ENCODE data around the gene ADM5. TPM values are rescaled to one million over a fixed set of nuclear protein-coding genes. Genes with fewer than 3 reads are reported as not detected.

The ADM5 gene
- polyA plus RNA-seq, 3 donors = 1.2 TPM; not detected in 2

GRCh38 chr19:49696865-49697264, 7.5 kb downstream of the ADM5 start:
- Histone ChIP-seq H3K4me3 (replicated peaks in 1 of 3; ENCODE audit: low read depth in 2 of 3, low read length in 3 of 3) (no peak overlapping the region), H3K9me3 (replicated peaks in 1 of 2; ENCODE audit: control insufficient read depth in 1 of 2, insufficient read depth in 1 of 2, low read length in 2 of 2) (no peaks in the 10 kb centered on the region), H3K36me3 (replicated peaks in 1 of 2; ENCODE audit: control insufficient read depth in 1 of 2, insufficient read depth in 2 of 2, low read length in 2 of 2) (no peaks in the 10 kb centered on the region), H3K4me1 (ENCODE audit: control insufficient read depth in 1 of 2, insufficient read depth in 2 of 2, low read length in 2 of 2) (no peaks in the 10 kb centered on the region), H2AFZ (ENCODE audit: insufficient read depth, low read depth, low read length, poor library complexity, severe bottlenecking) (no peak overlapping the region), H4K20me1 (ENCODE audit: insufficient read depth, low read length) (no peaks in the 10 kb centered on the region), H3K79me2 (ENCODE audit: insufficient read depth, low read length) (no peaks in the 10 kb centered on the region), H3K4me2 (replicated peaks; ENCODE audit: extremely low read depth, low read length, poor library complexity, severe bottlenecking) (no peak overlapping the region), H3K27me3 (ENCODE audit: control insufficient read depth in 2 of 2, insufficient read depth in 2 of 2, low read length in 2 of 2) (peaks cover 0 to 16% of the 10 kb centered on the region in 2 donors), H3K9ac (ENCODE audit: insufficient read depth, low read length, poor library complexity, severe bottlenecking) (no peak overlapping the region), H3K27ac (ENCODE audit: low read depth in 1 of 2, low read length in 2 of 2) (no peak overlapping the region)
- WGBS (ENCODE audit: insufficient coverage) = 93% methylated on average over 5 of the region's 7 CpGs
- no peak for DNase-seq
- intact Hi-C loops (cut with micrococcal nuclease) = no loop called here
- H3K27me3 Mint-ChIP-seq (ENCODE audit: low read depth in 3 of 3) = peaks cover 23 to 40% (median 28%) of the 10 kb centered on the region in 3 donors
- H3K36me3 Mint-ChIP-seq = no peaks in the 10 kb centered on the region
- no peak overlapping the region for H3K27ac Mint-ChIP-seq
- peaks cover 0 to 8% (median 0%) of the 10 kb centered on the region in 7 donors for H3K9me3 Mint-ChIP-seq
- peaks cover 6% of the 10 kb centered on the region for H3K4me1 Mint-ChIP-seq
- TF ChIP-seq CTCF (IDR thresholded peaks at IDR 0.05) = no peak
- H3K4me3 Mint-ChIP-seq = no peak overlapping the region

GRCh38 chr19:49699364-49699763, 10.0 kb downstream of the ADM5 start:
- no peak for DNase-seq
- Histone ChIP-seq H3K79me2 (ENCODE audit: insufficient read depth, low read length) (no peaks in the 10 kb centered on the region), H3K4me3 (replicated peaks in 1 of 3; ENCODE audit: low read depth in 2 of 3, low read length in 3 of 3) (no peak overlapping the region), H3K36me3 (replicated peaks in 1 of 2; ENCODE audit: control insufficient read depth in 1 of 2, insufficient read depth in 2 of 2, low read length in 2 of 2) (no peaks in the 10 kb centered on the region), H3K27me3 (ENCODE audit: control insufficient read depth in 2 of 2, insufficient read depth in 2 of 2, low read length in 2 of 2) (peaks cover 0 to 4% of the 10 kb centered on the region in 2 donors), H3K4me1 (ENCODE audit: control insufficient read depth in 1 of 2, insufficient read depth in 2 of 2, low read length in 2 of 2) (no peaks in the 10 kb centered on the region), H3K9ac (ENCODE audit: insufficient read depth, low read length, poor library complexity, severe bottlenecking) (no peak overlapping the region), H2AFZ (ENCODE audit: insufficient read depth, low read depth, low read length, poor library complexity, severe bottlenecking) (no peak overlapping the region), H3K9me3 (replicated peaks in 1 of 2; ENCODE audit: control insufficient read depth in 1 of 2, insufficient read depth in 1 of 2, low read length in 2 of 2) (no peaks in the 10 kb centered on the region), H3K4me2 (replicated peaks; ENCODE audit: extremely low read depth, low read length, poor library complexity, severe bottlenecking) (no peak overlapping the region), H3K27ac (ENCODE audit: low read depth in 1 of 2, low read length in 2 of 2) (no peak overlapping the region), H4K20me1 (ENCODE audit: insufficient read depth, low read length) (no peaks in the 10 kb centered on the region)
- 94% methylated on average over 3 of the region's 5 CpGs for WGBS (ENCODE audit: insufficient coverage)
- Mint-ChIP-seq H3K27me3 (ENCODE audit: low read depth in 3 of 3) (peaks cover 9 to 28% (median 11%) of the 10 kb centered on the region in 3 donors), H3K27ac (no peak overlapping the region), H3K36me3 (no peaks in the 10 kb centered on the region), H3K9me3 (peaks cover 0 to 3% (median 0%) of the 10 kb centered on the region in 7 donors), H3K4me3 (no peak overlapping the region), H3K4me1 (peaks cover 2% of the 10 kb centered on the region)
- no peak for TF ChIP-seq CTCF (IDR thresholded peaks at IDR 0.05)
- intact Hi-C loops (cut with micrococcal nuclease) = no loop called here

Measured in CD14-positive monocyte (primary cell).